ENCODE measurements around the gene MAPK11. TPM values are rescaled to one million over a fixed set of nuclear protein-coding genes. Genes with fewer than 3 reads are reported as not detected.

Gene MAPK11
- total and polyA plus RNA-seq, 2 donors from 2014 or later: 11.4 to 18.3 TPM

DNA sequence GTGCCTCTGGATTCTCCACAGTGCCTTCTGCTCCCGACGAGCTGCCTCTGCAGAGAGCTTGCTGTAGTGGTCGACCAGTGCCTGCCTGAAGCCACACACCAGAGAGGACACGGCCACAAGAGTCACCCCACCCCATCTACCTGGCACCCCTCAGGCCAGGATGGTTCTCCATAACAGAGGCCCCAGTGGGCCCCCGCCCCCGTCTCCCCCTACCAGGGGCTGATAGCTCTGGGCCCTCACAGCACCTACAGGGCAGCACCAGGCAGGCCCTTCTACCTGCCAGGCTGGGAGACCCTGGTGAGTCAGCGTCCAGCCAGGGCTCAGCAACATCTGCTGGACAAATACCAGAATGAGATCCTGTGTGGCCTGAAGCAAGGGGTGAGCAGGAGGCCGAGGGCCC, 47.7 kb downstream of the MAPK11 start:
- no peak for TF ChIP-seq CTCF (IDR thresholded peaks at IDR 0.05; ENCODE audit: borderline replicate concordance, extremely low read depth, insufficient read depth)
- Histone ChIP-seq H3K9me3 (ENCODE audit: control insufficient read depth in 2 of 3, insufficient read depth in 1 of 3, low read length in 3 of 3) (no peaks in the 10 kb centered on the region), H3K27me3 (ENCODE audit: control insufficient read depth, insufficient read depth, low read length) (no peaks in the 10 kb centered on the region), H3K27ac (ENCODE audit: low read depth in 2 of 2, low read length in 2 of 2) (no peak overlapping the region), H3K36me3 (ENCODE audit: control insufficient read depth in 2 of 3, insufficient read depth in 3 of 3, low read length in 3 of 3) (peaks cover 2 to 37% (median 27%) of the 10 kb centered on the region in 3 donors), H3K9ac (ENCODE audit: low read length in 3 of 3) (no peak overlapping the region), H3K4me1 (ENCODE audit: control insufficient read depth in 2 of 3, insufficient read depth in 2 of 3, low read depth in 1 of 3, low read length in 3 of 3) (peaks cover 0 to 2% (median 0%) of the 10 kb centered on the region in 3 donors), H3K4me3 (ENCODE audit: low read length in 3 of 3) (no peak overlapping the region)
- FAIRE-seq: no peak
- DNase-seq: no peak
- intact Hi-C loops (cut with DNase I): no loop called here

DNA sequence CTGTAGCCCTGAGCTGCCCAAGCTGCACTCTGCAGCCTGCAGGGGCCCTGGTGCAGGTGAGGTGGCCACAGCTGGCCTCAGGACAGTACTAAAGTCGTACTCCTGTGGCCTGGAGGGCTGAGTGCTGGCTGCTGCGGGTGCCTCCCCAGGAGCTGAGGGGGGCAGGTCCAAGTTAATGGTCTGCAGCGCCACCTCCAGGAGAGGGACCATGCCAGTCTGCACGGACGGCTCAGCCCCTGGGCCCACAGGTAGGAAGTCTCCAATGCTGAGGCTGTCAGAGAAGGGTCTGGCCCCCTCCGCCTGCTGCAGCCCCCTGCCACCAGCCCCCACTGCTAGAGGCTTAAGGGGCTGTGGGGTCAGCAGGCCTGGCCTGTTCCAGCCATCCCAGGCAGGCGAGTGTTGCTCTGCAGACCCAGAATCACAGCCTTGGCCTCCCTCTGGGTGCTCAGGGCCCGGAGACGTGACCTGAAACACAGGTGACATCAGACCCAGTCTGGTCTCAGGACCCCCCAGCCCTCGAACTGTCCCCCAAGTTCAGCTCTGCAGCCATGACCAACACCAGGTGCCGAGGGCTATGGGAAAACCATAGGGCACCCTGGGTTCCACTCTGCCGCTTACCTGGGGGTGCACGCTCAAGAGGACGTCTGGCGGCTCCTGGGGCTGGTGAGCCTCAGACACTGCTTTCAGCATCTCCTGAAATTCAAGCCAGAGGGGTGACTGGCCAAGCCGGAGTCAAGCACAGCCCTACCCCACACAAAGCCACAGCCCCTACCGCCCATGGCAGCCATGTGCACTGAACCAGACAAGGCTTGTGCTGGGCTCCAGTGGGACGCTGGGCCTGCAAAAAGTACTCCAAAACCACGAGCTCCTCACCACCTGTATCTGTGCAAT, 48.5 kb downstream of the MAPK11 start:
- DNase-seq: no peak
- no peaks in the 10 kb centered on the region for H3K9me3 ChIP-seq (ENCODE audit: control insufficient read depth in 2 of 3, insufficient read depth in 1 of 3, low read length in 3 of 3)
- intact Hi-C loops (cut with DNase I): no loop called here
- peaks cover 2 to 39% (median 27%) of the 10 kb centered on the region in 3 donors for H3K36me3 ChIP-seq (ENCODE audit: control insufficient read depth in 2 of 3, insufficient read depth in 3 of 3, low read length in 3 of 3)
- H3K4me3 ChIP-seq (ENCODE audit: low read length in 3 of 3): no peak overlapping the region
- no peak overlapping the region for H3K27ac ChIP-seq (ENCODE audit: low read depth in 2 of 2, low read length in 2 of 2)
- H3K27me3 ChIP-seq (ENCODE audit: control insufficient read depth, insufficient read depth, low read length): no peaks in the 10 kb centered on the region
- H3K4me1 ChIP-seq (ENCODE audit: control insufficient read depth in 2 of 3, insufficient read depth in 2 of 3, low read depth in 1 of 3, low read length in 3 of 3): peaks cover 0 to 2% (median 0%) of the 10 kb centered on the region in 3 donors
- no peak for FAIRE-seq
- H3K9ac ChIP-seq (ENCODE audit: low read length in 3 of 3): no peak overlapping the region
- TF ChIP-seq CTCF (IDR thresholded peaks at IDR 0.05; ENCODE audit: borderline replicate concordance, extremely low read depth, insufficient read depth): no peak

GRCh38 chr22:50220603-50221409, 49.4 kb downstream of the MAPK11 start:
- Histone ChIP-seq H3K4me1 (ENCODE audit: control insufficient read depth in 2 of 3, insufficient read depth in 2 of 3, low read depth in 1 of 3, low read length in 3 of 3) (peaks cover 0 to 2% (median 0%) of the 10 kb centered on the region in 3 donors), H3K27me3 (ENCODE audit: control insufficient read depth, insufficient read depth, low read length) (no peaks in the 10 kb centered on the region), H3K36me3 (ENCODE audit: control insufficient read depth in 2 of 3, insufficient read depth in 3 of 3, low read length in 3 of 3) (peaks cover 2 to 35% (median 28%) of the 10 kb centered on the region in 3 donors), H3K9ac (ENCODE audit: low read length in 3 of 3) (no peak overlapping the region), H3K27ac (ENCODE audit: low read depth in 2 of 2, low read length in 2 of 2) (no peak overlapping the region), H3K4me3 (ENCODE audit: low read length in 3 of 3) (no peak overlapping the region), H3K9me3 (ENCODE audit: control insufficient read depth in 2 of 3, insufficient read depth in 1 of 3, low read length in 3 of 3) (no peaks in the 10 kb centered on the region)
- DNase-seq: no peak
- no peak for FAIRE-seq
- intact Hi-C loops (cut with DNase I): no loop called here
- no peak for TF ChIP-seq CTCF (IDR thresholded peaks at IDR 0.05; ENCODE audit: borderline replicate concordance, extremely low read depth, insufficient read depth)

Measured in kidney (tissue), 14 donors.